ENCODE results near the gene OR6V1.

Gene OR6V1

GRCh38 chr7:143052041-143052440 lies at the start of gene OR6V1:
Gene OR6V1, plus strand, starts transcription at chr7:143052341. Its CDS starts 0 bp downstream, at chr7:143052341.
- DNase-seq (ENCODE audit: low read depth) = no peak

GRCh38 chr7:143002898-143003297 lies 49.2 kb upstream of the OR6V1 start:
- DNase-seq (ENCODE audit: low read depth) = no peak

GRCh38 chr7:143003393-143004051 lies 48.6 kb upstream of the OR6V1 start:
- DNase-seq (ENCODE audit: low read depth) = peak; percentile 31

- DNase-seq (ENCODE audit: low read depth) = peak; percentile 6
Measured at GRCh38 chr7:143005632-143006260, 46.4 kb upstream of the OR6V1 start.

GRCh38 chr7:143008007-143008901 lies 43.9 kb upstream of the OR6V1 start:
- DNase-seq (ENCODE audit: low read depth) = peak; percentile 53

GRCh38 chr7:143012001-143012400 lies 40.1 kb upstream of the OR6V1 start:
- DNase-seq (ENCODE audit: low read depth) = no peak

GRCh38 chr7:143012409-143012808 lies 39.7 kb upstream of the OR6V1 start:
- no peak for DNase-seq (ENCODE audit: low read depth)

- DNase-seq (ENCODE audit: low read depth) = peak; percentile 61
Measured at GRCh38 chr7:143013473-143013872, 38.7 kb upstream of the OR6V1 start.

GRCh38 chr7:143013893-143014292 lies 38.2 kb upstream of the OR6V1 start:
- DNase-seq (ENCODE audit: low read depth) = peak; percentile 89

GRCh38 chr7:143015084-143015483 lies 37.1 kb upstream of the OR6V1 start:
- no peak for DNase-seq (ENCODE audit: low read depth)

GRCh38 chr7:143015926-143016490 lies 36.1 kb upstream of the OR6V1 start:
- peak; percentile 80 for DNase-seq (ENCODE audit: low read depth)

GRCh38 chr7:143016996-143017395 lies 35.1 kb upstream of the OR6V1 start:
- no peak for DNase-seq (ENCODE audit: low read depth)

GRCh38 chr7:143018931-143019330 lies 33.2 kb upstream of the OR6V1 start:
- no peak for DNase-seq (ENCODE audit: low read depth)

GRCh38 chr7:143023047-143023446 lies 29.1 kb upstream of the OR6V1 start:
- DNase-seq (ENCODE audit: low read depth) = no peak

GRCh38 chr7:143025371-143025770 lies 26.8 kb upstream of the OR6V1 start:
- no peak for DNase-seq (ENCODE audit: low read depth)

GRCh38 chr7:143027032-143027431 lies 25.1 kb upstream of the OR6V1 start, which contains the start of gene OR9A2:
Gene OR9A2, minus strand, starts transcription at chr7:143027132. Its CDS starts 0 bp downstream, at chr7:143027132.
- DNase-seq (ENCODE audit: low read depth) = no peak

GRCh38 chr7:143027683-143028082 lies 24.5 kb upstream of the OR6V1 start:
- no peak for DNase-seq (ENCODE audit: low read depth)

- no peak for DNase-seq (ENCODE audit: low read depth)
Measured at GRCh38 chr7:143038635-143039034, 13.5 kb upstream of the OR6V1 start.

- DNase-seq (ENCODE audit: low read depth) = no peak
Measured at GRCh38 chr7:143040209-143040715, 11.9 kb upstream of the OR6V1 start.

GRCh38 chr7:143041346-143041745 lies 10.8 kb upstream of the OR6V1 start:
- DNase-seq (ENCODE audit: low read depth) = no peak

GRCh38 chr7:143042159-143042789 lies 9.9 kb upstream of the OR6V1 start:
- DNase-seq (ENCODE audit: low read depth) = no peak

Data from fibroblast of gingiva (primary cell).